HG03025 (cell line): Measurements from ENCODE around the gene ETS2.
A peak's percentile ranks its signal among the peaks of the same experiment; 100 is the strongest.

Experiments
- ATAC-seq: cut with Tn5 transposase; IDR thresholded peaks from one replicate; pipeline ENCODE4 v1.9.1; 2021; ENCODE audit warnings: mild to moderate bottlenecking, moderate library complexity; ENCODE audit not compliant: unreplicated experiment, low FRiP score

Gene ETS2

DNA sequence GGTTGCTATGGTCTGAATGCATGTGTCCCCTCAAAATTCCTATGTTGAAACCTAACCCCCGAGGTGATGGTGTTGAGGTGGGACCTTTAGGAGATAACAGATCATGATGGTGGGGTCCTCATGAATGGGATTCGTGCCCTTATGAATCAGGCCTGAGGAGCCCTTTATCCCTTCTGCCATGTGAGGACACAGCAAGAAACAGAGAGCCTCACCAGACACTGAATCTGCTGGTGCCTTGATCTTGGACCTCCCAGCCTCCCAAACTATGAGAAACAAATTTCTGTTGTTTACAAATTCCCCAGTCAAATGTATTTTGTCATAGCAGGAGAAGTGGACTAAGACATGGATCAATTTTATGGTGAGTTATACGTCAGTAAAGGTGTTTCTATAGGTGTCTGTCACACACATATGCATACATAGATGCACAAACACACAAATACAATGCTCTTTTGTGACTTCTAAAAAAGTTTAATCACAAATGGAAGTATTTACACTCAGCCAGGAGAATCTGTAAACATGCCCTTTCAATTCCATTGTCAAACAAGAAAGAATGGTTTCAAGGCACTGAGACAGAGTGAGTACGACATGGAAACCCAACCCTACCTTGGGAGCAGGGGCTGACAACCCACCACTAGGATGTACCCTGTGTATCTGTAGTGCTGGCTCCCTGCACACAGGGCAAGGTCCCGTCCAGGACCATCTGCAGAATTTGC lies 5.5 kb upstream of the ETS2 start:
- no peak for ATAC-seq

DNA sequence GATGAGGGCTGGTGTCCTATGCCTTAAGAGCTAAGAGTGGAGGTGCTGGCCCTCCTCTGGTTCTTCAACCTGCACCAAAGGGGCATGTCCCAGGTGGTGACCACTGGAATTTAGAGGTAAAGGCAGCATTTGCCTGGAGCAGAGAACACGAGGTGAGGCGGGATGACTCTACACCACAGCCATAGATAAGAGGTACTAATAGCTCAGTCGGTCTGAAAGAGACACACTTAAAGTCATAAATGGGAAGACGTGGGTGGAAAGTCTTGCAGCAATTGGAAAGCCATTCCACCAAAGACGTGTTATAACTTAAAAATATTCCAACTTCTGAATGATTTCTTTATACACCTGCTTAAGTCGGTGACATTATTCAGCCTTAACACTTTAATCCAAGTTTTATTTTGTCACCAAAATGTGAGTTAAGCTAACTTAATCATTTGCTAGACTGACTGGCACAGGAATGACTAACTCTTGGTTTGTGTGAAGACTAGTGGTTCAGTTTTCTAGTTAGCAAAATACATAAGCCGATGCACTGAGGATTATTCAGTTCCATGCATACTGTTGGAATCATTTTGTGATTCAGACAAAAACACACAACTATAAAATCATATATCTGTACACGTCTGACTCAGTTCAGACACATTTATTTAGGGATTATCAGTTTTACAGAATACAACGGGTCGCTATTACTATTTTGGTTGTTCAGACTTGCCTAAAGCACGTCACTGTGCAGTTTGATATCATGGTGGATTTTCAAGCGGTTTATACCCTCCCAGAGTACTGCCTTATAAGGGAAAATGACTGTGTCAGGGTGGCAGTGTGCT lies 4.6 kb upstream of the ETS2 start:
- ATAC-seq, result no peak

DNA sequence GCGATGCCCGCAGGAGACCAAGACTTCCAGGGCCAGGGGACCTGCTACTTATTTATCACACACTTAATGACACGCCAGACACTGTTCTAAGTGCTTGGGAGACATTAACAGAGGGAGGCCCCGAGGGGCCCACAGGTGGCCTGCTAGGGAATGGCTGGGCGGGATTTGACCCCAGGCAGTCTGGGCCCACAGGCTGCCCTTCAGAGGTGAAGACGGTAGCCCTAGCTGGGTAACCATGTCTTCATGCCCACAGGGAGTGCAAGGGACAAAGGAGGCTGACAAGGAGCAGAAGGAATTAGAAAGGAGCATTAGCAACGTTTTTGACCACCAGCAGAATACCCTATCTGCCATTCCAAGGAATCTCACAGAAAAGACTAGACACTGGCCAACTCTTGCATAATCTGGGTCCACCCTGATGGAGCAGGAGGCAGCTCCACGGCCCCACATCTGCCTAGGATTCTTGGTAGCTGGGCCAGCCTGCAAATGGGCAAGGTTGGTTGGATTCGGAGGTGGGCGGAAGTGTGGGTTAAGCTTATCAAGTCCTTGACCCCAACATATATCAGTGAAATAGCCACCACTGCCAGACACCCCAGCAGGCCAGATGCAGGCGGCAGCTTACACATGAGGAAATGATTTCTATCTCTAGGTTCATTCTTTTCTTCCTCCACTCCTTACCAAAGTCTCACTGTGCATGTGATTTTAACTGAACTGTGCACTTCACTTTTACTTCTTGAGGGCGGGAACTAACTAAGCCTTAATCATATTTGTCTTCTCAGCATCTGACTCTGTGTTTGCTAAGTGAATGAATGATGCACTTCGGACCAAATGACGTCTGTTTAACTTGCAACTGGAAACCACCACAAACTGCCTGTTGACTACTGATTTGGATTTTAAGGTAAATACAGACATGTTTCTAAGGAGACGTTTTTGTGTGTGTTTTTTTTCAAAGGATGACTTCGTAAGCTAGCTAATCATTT lies 3.4 kb upstream of the ETS2 start:
- ATAC-seq, result no peak

DNA sequence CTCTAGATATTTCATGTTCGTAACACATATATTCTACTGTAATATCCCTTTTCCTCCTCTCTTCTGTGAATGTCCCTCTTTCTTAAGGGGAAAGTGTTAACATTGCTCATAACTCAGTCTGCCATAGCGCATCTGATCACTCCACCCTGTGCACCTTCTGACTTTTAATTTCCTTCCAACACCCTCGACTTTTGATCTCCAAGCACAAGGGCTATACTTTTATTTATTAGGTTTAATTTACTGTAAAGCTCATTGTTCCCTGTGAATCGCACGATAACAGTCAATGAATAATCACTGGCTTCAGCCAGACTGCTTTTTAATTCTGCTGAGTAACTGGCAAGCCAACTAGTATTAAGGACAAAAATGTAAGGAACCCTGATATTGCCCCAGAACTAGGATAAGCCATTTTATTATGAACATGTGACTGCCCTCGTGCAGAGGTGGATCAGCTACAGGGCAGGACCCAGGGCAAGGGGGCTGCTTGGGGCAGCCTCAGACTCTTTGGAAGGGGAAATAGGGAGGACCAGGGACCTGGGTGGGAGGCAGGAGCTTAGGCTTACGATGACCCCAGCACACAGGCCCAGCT lies 2.6 kb upstream of the ETS2 start:
- ATAC-seq, result no peak

DNA sequence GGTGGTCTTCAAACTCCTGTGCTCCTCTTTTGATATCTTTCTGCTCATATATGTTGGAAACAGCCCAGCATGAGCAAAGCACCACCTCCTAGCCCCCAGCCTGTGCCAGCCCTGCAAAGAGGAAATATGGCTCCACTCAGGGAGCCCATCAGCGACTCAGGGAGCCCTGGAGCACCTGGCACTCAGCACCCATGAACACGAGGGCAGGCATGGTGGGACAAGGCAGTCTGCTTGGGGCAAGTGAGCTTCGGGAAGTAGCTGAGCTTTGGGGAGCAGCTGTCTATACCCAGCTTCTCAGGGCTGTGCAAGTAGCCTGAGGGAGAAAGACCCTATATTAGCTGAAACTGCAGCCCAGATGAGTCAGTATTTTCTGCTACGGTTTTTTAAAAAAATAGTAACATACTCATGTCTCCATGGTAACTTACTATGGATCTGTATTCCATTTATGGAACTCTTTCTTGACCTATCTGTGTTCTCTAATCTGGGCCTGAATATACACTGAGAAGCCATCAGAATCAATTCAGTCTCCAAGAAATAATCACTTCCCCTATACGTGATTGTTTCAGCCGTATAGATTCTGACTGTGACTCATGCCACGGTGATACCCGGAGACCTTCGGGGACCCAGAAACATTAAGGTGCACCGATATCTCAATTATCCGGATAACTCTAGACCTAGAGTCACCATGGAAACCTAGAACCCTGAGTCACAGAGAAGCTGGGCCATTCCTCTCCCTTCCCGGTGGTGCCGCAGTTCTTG lies 1.5 kb upstream of the ETS2 start:
- ATAC-seq, result no peak

DNA sequence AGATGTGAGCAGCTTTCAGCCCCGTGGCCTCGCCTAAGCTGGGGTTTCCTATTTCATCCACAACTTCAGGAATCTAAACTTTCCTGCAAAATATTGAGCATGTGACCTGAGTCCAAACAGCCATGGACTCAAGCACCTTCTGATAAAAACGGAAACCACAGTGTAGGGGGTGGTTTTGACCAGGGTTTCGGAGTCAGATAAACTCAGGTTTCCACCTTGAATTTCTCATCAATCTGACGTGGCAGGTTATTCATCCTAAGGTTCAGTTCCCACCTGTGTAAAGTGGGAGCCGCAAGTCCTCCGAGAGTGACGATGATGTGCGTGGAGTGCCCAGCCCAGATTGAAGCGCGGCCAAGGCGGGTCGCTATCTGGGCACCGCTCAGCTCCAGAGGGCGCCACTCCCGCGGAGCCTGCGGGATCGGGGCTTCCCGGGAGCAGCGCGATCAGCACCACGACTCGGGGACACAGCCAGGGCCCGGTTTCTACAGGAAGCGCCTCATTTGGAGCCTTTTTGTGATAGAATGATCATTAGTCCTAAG lies 871 bp upstream of the ETS2 start:
- no peak for ATAC-seq

DNA sequence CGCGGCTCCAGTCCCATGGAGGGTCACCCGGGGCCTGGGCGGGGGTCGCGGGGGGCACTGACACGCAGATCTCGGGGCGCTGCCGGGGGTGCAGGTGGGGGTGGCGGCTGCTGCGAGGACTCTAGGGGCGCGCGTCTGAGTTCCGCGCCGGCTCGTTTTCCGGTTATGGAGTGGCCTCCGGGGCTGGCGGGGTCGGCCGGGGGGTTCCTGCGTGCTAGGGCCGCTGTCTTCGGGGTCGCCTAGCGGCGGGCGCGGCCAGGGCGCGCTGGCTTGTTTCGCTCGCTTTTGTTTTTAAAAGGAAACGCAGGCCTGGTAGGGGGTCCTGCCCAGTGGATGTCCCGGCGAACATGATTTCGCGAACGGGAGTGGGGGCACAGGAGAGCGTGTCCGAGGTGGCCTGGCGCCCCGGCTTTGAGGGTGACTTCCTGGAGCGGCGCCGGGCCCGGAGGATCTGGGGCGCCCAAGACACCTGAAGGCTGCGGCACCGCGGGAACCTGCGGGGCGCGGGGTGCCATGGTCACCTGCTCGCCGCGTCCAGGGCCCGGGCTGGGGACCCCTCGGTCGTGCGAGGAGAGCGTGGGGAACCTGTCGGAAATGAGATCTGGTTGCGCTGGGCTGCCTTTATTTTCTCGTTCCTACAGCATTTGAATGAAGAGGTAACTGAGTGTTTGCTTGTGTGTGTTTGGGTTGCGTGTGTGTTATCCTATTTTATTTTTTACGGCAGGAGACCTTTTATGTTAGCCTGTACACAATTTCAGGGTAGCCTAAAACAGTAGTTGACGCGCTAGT lies 618 bp downstream of the ETS2 start:
- peak; percentile 30 for ATAC-seq

DNA sequence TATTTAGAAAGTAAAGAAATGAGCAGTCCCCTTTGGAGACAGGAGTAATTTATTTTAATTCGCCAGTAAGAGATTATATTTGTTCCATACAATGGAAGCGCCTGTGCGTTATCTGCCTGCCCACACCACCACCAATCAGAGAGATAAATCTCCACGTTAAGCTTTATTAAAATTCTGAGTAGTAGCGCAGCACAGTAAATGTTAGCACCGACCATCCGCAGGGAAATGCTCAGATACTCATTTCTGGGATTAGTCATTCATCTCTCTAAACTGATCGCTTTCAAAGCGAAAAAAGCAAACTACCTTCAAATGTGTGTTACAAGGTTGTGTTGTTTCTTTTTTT lies 1.2 kb downstream of the ETS2 start:
- no peak for ATAC-seq

DNA sequence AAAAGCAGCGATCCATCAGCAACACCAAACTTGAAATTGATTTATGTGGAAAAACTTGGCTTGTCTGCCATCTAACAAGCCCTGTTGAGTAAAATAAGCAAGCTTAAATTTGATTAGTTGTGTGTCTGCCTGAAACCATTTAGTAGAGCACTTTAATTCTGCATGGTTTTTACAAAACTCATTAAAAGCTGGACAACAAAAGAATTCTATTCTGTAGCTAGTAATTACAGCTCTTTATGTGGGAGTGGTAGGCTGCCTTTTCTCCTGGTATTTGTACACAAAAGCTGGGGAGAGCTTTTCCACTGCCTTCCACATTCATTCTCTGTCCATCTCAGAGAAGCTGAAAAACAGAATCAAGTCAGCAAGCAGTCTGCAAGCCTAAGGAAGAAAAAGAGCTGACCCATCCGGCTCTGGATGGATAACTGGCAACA lies 1.7 kb downstream of the ETS2 start:
- no peak for ATAC-seq

DNA sequence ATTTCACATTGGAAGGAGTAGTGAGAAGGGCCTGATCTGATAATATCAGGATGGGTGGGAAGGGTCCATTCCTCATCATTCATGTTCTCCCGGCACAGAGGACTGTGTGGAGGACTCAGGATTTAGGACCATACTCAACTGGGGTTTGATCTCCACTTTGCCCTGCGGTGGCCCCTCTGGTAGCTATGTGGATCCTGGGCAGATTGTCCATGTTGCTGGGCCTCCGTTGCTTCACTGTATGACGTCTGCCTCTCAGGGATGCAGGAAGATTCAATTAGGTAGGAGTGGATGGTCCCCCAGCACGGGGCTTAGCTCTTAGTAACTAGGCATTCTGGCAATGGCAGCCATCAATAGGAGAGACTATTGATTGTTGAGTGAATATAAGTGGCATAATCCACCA lies 2.3 kb downstream of the ETS2 start:
- no peak for ATAC-seq

DNA sequence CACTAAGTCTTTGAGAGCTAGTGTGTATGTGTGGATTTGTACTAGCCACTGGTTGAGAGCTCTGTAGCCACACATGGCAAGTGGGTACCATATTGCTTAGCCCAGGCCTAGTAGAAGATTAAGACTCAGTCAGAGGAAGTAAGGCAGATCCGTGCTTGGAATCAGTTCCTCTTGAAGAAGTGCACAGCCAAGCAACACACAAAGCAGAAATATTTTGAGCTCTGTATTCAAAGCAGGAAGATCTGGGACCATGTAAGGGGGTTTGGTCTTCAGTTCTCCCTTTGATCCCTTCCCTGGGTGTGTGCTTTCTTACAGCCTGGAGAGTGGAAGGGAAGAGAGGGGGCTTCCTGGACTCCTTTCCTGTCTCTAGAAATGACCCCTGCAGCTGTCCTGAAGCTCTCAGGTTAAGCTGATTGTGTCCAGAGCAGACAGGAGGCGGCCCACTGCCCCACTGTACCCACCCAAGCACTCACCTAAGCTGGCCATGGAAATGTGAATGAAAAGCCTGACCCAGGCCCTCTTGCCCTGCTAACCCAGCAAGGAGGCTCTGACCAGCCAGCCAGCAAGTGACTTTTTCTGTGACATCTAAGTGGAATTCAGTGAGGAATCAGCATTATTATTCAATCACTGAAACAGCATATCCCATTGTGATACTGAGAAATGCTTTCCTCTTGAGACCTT lies 3.6 kb downstream of the ETS2 start:
- ATAC-seq, result no peak

DNA sequence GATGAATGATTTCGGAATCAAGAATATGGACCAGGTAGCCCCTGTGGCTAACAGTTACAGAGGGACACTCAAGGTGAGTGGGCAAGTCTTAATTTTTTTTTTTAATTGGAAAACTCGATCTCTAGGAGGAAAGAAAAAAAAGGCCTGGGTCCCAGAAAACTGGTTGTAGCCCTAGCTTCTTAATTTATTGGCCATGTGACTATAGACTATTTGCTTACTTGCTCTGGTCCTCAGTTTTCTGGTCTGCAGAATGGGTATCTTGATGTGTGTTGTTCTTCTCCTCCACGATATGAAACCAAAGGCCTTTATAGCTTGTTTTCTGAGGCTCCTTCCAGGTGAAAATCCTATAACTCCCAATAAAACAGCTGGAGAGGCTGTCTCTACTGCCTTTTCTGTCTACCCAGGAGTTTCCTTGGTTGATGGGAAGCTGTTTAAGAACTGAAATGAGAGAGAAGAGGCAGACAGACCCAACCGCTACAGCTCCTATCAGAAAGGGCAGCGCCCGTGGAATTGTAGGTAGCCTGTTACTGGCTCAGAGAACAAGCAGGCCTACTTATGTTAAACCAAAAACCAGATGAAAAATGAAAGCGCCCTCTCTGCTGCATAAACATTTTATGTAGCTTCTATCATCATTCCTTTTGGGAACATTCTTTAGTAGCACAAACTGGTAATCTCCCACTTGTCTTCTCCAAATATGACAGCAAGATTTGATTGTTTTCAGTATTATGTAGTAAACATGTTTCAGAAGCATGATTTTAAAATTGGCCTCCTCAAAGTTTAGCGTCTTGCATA lies 4.5 kb downstream of the ETS2 start:
- ATAC-seq, result no peak

DNA sequence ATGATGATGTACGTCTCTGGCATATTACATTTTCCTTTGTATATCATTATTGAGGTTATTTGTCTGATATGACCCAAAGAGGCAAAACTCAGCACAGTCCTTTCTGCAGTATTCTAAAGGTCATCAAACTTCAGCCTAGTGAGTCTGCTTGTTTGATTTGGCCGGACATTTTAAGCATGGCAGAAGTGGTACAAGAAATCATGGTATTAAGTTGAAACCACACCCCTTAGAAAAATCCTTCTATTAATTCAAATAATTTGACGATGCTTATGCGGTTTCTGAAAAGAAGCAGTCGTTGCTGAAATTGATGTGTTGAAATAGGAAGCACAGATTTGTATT lies 5.1 kb downstream of the ETS2 start:
- no peak for ATAC-seq

DNA sequence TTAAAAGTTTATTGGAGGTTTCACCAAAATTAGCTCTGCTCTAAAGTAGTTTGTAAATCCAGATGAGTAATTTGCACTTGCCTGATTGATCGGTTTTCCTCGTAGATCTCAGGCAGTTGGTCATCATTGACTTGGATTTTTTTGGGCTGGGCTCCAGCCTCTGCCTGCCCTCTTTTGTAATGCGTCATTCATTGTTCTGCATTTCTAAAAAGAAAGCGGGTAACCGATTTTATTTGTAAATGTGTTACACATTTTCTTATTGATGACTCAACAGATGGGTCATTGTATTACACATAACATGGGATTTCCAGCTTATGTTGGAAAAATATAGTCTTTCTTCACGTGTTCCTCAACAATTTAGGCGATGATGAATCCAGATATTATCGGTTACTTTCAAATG lies 5.5 kb downstream of the ETS2 start:
- ATAC-seq, result no peak

DNA sequence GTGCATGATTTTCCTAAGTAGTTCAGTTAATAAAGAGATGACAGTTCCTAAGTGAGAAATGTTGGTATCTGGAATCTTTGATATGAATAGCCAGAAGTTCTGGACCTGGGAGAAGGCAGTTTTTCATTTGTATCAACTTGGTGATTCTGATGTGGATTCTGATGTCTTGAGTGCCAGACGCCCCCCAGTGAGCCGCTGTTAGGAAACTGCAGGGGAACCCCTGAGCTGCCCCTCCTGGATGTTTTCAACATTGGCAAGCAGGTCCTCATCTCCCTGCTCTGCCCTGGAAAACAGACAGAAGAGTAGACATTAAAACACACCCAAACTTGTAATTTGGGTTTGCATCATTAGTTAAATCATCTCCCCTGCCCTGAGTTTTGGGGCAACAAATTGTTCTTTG lies 7.4 kb downstream of the ETS2 start:
- no peak for ATAC-seq

DNA sequence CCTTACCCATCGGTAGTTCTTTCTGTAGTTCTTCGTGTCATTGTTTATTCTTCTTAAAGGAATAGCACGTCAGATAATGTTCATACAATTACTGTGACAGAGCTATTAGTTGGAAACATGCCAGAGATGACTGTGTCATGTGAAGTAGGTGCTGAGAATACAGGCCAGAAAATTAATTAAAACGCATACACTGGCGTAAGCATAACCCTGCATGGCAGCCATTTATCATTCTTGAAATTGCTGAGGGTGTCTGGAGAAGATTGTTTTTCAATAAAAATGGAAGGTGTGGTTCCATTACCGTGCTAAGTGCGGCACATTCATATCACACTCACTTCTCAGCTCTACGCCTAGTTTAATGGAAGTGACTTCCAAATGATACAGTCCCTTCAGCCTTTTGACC lies 7.8 kb downstream of the ETS2 start:
- ATAC-seq, result no peak

DNA sequence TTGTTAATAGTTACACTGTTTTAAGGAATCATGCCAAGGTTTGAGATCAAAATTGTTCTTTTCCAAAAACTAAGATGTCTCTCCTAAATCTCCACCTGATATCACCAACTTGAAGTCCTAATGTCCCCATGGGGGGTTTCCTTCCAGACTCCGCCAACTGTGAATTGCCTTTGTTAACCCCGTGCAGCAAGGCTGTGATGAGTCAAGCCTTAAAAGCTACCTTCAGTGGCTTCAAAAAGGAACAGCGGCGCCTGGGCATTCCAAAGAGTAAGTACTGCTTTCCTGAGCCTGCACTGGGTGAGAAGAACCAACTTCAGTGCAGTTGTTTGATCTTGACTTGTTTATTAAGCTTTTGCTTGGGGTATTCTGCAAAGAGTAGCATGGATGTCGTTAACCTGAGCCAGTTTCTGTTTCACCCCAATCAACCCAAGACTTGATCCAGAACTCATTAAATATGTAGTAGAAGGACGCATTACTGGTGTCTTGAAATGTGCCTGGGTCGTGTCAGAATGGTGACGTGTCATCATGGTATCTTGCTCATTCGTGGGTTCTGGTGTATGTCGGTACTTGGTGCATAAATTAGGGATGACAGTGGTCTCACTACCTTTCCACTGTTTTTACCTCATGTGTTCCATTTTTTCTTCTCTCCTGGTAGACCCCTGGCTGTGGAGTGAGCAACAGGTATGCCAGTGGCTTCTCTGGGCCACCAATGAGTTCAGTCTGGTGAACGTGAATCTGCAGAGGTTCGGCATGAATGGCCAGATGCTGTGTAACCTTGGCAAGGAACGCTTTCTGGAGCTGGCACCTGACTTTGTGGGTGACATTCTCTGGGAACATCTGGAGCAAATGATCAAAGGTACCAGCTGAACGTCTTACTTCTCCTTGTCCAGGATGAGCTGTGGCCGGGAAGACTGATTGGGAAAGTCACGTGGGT lies 8.7 kb downstream of the ETS2 start:
- ATAC-seq, result no peak
